HG03097 (cell line): ENCODE measurements around the gene ITPRID1.
"Not testable (repeated sequence)": the region's sequence is repeated elsewhere in the genome, so short reads cannot be mapped to it uniquely, and the experiment has no call there.

Experiments used
- ATAC-seq: cut with Tn5 transposase; IDR thresholded peaks from one replicate; pipeline ENCODE4 v1.9.1; 2021; ENCODE audit not compliant: unreplicated experiment, low FRiP score

ITPRID1 gene

DNA sequence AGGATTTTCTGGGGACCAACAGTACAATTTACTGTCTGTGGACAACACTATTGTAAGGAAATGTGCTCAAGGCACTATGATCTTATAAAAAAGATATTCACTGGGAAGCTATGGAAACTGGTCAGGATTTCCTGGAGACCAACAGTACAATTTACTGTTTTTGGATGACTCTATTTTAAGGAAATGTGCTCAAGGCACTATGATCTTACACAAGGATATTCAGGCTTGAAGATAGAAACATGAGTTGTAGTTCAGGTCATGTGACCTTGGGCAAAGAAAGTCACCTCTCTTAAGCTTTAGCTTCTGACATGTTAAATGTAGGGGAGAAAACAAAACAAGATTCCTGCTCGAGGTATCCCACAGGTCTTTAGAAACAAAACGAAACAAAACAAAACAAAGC, 1.7 kb upstream of the ITPRID1 start:
- ATAC-seq = no peak

DNA sequence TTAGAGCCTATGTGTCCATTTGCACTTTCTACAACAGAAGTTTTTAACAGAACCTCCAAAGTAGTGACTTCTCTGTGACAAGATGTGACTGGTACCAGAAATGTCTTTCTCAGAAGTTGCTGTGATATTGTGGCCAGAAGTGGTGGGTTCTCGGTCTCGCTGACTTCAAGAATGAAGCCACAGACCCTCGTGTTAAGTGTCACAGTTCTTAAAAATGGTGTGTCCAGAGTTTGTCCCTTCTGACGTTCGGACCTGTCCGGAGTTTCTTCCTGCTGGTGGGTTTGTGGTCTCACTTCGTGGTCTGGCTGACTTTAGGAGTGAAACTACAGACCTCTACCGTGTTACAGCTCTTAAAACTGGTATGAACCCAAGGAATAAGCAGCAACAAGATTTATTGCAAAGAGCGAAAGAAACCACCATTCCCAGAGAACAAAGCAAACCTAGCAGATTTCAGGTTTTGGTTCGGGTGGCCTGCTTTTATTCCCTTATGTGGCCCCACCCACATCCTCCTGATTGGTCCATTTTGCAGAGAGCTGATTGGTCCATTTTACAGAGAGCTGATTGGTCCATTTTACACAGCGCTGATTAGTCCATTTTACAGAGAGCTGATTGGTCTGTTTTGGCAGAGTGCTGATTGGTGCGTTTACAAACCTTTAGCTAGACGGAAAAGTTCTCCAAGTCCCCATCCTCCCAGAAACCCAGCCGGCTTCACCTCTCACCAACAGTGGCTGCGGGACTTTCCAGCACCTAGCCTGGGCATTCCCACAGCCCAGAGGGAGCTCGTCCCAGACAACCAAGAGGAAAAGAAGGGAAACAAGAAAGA, 3.0 kb downstream of the ITPRID1 start:
- no peak for ATAC-seq

DNA sequence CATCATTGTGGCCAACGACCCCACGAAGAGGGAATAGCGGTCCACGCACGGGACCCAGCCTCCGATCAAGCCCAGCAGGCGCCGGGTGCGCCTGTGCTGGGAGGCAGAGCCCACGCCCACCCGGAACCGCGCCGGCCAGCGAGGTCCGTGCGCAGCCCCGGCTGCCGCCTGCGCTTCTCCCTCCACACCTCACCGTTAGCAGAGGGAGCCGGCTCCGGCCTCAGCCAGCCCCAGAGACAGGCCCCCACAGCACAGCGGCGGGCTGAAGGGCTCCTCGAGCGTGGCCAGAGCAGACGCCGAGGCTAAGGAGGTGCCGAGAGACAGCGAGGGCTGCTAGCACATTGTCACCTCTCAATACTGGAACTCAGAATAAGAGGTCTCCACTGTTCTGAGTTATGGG, 3.6 kb downstream of the ITPRID1 start:
- ATAC-seq = no peak

DNA sequence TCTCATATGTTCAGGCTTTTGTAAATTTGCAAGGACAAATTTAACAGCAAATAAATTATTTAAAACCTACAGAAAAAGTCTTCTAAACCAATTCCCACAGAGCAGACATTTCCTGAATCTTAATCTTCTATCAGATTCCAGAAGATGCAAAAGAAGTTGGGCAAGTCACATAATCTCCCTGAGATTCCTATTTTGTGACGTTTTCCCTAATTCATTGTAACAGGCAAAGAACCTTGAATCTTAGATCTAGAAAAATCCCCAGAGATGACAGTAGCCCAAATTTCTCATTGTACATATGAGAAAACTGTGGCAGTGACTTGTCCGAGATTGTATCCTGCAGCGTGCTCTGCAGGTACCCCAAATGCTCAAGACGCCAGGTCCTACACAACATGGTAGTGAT, 4.9 kb downstream of the ITPRID1 start:
- no peak for ATAC-seq

DNA sequence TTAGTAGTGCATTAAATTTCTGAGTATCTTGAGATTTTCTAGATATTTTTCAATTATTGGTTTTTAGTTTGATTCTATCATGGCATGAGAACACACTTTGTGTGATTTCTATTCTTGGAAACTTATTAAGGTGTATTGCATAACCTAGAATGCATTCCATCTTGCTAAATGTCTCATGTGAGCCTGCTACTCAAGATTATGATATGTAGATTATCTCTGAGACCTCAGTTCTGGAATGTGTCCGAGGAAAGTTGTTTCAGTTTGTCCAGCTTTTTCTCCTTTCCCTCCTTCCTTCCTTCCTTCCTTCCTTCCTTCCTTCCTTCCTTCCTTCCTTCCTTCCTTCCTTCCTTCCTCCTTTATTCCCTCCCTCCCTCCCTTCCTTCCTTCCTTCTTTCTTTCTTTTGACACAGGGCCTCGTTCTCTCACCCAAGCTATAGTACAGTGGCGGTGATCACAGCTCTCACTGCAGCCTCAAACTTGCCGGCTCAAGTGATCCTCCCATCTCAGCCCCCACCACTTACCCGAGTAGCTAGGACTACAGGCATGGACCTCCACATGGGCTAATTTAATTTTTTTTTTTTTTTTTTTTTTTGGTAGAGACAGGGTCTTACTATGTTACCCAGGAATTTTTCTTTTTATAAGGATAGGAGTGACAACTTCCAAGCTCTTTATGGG, 7.6 kb downstream of the ITPRID1 start:
- no peak for ATAC-seq

DNA sequence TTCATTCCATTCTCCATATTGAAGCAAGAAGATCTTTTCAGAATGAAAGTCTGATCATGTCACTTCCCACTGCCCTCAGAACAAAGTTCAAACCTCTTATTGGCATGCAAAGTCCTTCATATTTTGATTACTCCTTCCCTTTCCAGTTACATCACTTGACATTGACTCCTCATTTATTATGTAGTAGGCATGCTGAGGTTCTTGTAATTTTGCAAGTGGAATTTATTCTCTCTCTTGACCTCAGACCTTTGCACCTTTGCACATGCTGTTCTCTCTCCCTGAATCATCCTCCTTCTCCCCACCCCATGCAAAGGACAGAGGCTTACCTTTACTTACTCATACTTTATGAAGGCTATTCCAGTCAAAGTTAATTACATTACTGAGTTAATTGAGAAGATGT, 13.0 kb downstream of the ITPRID1 start:
- no peak for ATAC-seq

DNA sequence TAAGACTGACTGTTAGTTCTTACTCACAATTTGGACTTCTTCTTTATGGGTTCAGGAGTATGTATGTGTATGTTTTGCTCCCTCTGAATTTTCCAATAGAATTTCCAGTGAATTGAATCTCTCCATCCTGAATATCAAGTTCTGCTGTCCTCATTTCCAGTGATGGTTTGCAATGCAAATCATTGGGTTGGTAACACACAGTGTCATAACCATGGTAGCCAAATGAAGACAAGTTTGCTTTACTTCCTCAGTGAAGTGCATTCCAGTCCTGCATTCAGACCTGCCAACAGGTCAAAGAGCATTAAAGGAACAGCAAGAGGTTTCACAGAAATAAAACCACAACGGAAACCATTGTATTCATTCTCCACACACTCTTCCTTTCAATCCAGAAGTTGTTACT, 15.2 kb downstream of the ITPRID1 start:
- no peak for ATAC-seq

DNA sequence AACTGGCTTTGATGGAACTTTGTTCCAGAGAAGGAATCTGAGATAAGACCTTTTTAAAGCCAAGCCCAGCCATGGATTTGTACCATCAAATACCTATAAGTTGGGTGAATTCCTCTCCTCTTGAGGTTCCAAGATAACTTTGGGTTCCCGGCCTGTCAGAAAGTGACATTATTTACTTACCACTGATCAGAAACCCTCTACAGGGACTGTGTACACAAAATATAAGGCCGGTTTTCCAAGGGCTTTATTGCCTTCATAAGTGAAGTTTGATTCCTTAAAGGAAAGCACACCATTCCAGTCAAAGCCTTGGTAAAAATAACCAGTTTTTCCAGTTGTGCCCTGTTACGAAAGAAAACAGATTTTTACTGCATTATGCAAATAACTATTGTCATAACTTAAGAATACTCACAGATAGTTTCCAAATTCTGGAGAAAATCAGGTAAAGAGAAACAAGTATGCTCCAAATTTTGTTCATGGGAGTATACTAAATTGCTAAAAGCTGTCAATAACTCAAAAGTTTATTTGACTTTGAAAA, 26.8 kb downstream of the ITPRID1 start:
- ATAC-seq = not testable (repeated sequence)

DNA sequence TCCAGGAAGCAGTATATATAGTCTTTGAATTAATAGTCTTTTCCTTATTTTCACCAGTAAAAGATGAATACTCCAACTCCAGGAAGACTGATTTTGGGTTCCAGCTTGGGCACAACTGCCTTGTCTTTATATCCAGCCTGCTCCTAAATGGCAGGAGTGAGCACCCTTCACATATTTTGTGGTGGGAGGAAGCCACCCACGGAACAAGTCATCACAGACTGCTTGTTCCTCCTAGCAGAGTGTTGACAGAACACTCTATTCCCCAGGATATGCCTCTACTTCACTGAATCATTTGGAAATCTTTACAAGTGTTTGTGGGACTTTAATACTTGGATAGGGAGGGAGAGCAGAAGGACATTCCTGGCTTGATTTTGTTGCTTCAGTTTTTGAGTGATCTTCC, 31.7 kb downstream of the ITPRID1 start:
- no peak for ATAC-seq

DNA sequence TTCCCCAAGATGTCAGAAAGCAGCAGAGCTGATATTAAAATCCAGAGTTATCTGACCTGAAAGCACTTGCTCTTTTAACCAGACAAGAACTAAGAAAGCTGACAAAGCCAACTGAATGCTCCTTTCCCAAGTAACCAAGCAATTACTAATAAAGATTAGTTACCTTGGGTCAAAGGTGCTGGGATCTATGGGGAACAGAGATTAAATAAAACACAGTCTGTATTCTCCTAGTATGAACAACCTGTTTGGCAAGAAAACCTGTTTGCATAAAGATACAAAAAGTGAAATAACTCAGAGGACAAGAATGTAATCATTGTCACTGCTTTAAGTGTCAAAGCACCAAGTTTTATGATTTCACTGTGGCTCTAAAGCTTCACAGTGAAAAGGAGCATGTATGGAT, 35.7 kb downstream of the ITPRID1 start:
- ATAC-seq = no peak

DNA sequence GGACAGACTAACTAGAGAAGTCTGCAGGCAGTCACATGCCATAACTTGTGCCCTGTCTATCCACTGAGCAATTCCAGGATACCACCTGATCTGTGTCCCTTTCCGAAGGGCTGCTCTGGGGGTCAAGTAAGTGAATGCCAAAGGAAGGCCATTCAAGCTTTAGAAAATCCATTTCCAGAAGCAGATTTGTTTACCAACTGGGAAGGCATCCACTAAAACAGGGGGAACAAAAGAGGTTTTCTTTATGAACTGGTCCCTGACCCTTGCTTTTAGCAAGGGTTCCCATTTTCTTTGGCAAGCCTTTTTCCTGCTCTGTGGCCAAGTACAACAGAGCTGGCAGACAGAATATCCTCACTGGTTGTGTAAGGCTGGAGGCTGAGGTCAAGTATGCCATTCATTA, 36.5 kb downstream of the ITPRID1 start:
- ATAC-seq = no peak

DNA sequence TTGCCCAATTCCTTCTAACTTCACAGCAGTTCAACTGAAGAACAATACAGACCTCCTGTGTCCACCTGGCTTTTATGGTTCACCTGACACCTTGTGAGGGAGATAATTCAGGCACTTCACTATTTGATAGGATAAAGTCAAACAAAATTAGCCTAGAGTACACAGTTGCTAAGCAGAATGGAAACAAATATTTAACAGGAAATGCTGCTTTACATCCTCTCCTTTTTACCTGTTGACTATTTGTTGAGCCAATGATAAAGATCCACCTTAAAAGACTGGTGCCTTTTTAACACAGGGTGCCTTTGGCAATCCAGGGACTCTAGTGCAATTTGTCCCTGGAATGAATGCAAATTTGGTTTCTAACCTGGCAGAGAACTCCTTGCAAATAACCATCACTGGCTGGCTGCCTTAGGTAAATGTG, 39.8 kb downstream of the ITPRID1 start:
- no peak for ATAC-seq

DNA sequence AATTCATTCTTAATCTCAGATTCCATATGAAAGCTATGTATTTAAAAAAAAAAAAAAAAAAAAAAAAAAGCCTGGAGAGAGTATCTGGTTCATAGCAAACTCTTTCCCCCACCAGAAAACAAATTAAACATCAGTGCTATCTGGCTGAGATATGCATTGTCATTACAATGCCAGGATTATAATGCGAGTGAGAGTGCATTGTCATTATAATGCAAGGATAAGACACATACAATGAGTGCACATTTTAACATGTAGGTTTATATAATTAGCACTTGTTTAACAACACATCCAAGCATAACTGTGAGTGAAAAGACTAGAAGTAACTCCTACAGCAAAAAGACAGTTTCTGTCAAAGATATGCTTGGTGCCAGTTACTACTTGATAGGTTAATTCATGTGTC, 48.1 kb downstream of the ITPRID1 start:
- no peak for ATAC-seq

DNA sequence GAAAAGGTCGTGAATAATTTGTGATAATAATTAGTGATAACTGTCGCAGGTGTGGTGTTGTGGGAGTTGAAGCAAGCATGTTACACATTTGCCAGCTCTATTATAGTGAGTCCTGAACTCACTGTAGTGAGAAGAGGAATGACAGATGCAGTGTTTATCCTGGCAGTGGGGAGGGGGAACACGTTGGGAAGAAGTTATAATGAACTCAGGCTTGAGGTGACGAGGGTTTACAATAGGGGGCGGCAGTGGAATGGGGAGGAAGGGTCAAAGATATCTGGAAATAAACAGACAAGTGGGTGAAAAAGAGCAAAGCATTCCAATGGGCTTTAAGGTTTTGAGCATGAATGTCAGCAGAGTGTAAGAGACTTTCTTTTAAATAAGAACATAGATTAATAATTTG, 49.6 kb downstream of the ITPRID1 start:
- ATAC-seq = no peak

DNA sequence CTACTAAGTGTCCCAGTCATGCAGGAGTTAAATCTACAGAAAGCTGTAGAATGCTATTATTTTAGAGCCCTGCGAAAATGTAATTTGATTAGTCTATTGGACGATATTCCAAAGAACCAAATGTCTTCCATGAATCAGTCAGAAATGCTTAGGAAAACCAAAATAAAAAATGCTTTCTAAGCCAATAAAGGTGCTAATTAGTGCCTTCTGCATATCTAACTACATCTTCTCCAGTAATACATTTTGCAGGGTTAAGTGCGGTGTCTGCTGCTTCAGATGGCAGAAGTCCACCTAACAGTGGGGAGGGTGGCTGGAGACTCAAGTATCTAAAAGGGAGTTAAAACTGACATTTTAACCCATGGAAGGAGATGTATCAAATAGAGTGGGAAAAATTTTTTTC, 50.1 kb downstream of the ITPRID1 start:
- no peak for ATAC-seq

DNA sequence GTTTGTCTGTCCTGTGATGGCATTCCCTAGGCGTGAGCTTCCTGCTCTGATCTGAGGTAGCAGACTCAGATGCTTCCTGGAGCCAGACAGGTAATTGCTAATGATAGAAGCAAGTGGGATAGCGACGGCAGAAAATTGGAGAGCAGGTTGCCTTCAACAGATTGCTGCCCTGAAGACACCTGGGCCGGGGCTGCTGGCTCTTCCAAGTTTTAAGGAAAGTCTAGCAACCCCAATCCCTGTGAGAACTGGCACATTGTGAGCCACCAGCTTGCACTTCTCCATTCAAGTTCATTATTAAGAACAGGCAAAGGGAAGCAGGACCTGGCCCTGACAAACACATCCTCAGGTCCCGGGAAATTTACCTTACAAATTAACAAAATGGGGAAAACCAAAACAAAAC, 50.8 kb downstream of the ITPRID1 start:
- no peak for ATAC-seq

DNA sequence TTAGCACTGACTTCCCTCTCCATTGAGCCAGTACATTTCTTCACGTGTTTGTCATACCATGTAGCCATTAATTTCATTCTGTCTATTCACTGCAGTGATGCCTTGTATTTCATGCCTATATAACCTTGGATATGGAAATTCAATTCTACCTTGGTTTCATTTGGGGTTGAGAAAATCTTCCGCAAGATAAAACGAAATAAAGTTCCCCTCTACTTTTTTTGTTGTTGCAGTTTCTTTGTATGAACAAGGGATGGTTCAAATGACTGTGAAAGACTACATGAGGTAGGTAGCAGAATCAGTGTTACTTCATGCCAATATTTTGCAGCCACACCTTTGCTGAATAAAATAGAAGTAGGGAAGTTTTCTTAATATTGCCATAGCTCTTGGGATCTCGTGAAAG, 55.6 kb downstream of the ITPRID1 start:
- no peak for ATAC-seq

DNA sequence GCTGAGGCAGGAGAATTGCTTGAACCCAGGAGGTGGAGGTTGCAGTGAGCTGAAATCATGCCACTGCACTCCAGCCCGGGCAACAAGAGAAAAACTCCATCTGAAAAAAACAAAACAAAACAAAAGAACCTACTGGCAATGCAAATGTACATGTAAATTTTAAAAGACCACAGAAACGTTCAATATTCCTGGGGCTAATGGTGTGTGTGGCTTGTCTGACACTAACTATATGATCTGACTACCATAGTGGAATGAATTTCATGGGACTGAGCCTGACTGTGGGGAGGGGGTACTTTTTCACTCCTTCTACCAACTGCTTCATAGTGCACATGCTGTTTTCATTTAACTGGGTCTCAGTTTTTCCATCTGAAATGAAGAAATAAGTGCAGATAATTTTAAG, 69.6 kb downstream of the ITPRID1 start:
- no peak for ATAC-seq

DNA sequence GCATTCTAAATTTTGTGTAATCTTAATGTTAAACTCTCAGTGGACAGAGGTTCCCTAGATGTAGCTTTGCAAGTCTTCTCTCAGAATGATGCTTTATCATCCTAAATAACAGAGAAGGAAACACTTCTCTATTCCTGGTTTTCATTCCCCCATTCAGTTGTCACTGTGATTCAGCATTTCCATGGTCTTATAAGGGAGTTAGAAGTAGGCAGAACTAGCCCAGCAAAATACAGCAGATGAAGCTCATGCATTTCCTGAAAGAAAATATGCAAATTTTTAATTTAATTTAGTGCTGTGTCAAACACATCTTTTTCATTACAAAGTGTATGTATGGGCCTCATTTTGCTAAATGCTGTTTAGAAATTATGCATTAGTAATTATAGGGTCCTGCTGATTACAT, 70.1 kb downstream of the ITPRID1 start:
- ATAC-seq = no peak

DNA sequence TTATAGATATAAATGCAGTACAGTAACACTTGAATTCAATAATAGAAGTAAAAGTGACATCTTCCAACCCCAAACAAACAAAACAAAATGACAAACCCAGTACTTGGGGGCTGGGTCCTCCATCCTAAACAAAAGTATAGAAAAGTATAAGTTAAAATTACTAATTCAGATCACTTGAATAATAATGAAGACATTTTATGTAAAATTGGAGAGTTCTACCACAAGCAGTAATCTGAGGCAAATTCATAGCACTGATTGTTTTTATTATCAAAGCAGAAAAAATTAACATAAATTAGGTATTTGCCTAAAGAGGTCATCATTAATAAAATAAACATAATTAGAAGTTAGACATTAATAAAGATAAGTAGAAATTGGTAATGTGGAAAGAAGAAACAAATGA, 81.5 kb downstream of the ITPRID1 start:
- ATAC-seq = no peak

DNA sequence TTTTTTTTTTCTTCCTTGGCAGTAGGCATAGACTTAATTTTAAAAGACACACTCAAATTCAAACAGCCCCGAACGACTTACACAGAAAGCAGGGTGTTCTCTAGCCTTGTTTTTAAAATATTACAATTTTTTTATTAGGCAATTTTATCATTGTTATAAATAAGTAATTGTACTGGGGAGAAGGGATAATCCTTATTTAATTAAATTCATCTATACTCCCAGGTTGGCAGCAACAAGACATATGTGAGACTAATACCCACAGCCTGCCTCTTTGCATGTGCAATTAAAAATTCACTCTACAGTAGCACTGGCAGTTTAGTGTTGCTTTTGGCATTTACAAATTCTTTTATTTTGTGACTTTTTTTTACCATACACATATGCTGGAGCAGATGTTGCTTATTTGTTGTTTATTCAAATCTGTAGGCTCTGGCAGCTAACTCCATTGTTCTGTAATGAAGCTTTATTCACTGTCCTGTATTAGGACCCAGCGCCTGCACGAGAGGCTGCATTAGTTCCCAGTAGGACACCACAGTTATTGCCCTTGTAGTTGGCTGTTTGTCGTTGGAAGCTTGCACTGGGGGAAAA, 88.2 kb downstream of the ITPRID1 start:
- ATAC-seq = no peak

DNA sequence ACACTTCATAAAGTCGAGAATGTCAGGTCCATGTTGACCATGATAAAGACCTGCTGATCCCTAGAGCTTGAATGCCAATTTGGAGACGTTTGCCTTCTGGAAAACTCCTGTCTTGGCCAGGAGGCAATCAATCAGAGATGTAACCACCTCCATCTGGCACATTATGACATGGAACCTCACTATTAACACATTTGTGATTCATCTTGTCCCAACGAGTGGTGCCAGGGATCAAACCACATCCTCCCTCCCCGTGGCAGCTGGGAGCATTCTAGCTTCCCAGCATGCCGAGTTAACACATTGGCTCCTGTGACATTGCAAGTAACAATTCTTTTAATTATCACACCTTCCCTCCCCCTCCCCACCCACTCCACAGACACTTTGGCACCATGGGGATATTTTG, 89.2 kb downstream of the ITPRID1 start:
- no peak for ATAC-seq
